HL-60 (cell line): ENCODE measurements around the gene SEZ6L2.

Experiments used
- GABPA ChIP-seq: IDR thresholded peaks from 2 replicates; pipeline ENCODE4 v1.6.1; 2012; ENCODE audit warnings: low read depth
- POLR2AphosphoS5 ChIP-seq: IDR thresholded peaks from 2 replicates; pipeline ENCODE4 v1.6.1; 2012; ENCODE audit warnings: low read depth
- SPI1 ChIP-seq: IDR thresholded peaks from 2 replicates; pipeline ENCODE4 v1.6.1; 2012; ENCODE audit warnings: low read depth, mild to moderate bottlenecking, borderline replicate concordance
- TF ChIP-seq, protein P1 (sequence below): IDR thresholded peaks from one replicate; pipeline ENCODE4 v1.5.1; 2011; ENCODE audit warnings: low read length, control low read depth, inconsistent platforms; ENCODE audit not compliant: insufficient read depth

DNA sequence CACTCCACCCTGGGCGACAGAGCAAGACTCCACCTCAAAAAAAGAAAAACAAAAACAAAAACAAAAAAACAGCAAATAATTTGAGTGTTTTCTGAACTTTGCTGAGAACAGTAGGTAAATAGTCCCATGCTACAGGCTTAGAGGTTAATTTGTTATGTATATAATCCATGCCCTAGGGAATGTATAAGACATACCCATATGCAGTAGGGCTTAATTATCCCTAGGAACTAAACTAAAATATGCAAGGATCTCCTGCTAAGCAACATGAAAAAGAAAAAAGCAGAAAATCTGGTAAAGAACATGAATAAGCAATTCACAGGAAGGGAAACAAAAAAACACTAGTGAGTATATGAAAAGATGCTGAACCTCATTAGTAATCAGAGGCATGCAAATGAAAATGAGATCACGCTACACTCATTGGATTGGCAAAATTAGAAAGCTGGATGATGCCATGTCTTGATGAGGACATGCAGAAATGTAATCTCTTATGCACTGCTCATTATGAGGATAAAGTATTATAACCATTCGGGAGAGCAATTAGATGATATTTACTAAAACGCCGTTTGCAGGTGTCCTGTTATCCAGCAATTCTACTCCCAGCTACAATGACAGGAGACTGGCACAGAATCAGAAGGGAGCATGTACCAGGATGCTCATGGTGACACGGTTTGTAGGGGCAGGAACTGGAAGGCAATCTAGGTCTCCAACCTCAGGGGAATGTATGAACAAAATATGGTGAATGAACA is 21.1 kb upstream of the SEZ6L2 start:
- TF ChIP-seq, protein P1, sequence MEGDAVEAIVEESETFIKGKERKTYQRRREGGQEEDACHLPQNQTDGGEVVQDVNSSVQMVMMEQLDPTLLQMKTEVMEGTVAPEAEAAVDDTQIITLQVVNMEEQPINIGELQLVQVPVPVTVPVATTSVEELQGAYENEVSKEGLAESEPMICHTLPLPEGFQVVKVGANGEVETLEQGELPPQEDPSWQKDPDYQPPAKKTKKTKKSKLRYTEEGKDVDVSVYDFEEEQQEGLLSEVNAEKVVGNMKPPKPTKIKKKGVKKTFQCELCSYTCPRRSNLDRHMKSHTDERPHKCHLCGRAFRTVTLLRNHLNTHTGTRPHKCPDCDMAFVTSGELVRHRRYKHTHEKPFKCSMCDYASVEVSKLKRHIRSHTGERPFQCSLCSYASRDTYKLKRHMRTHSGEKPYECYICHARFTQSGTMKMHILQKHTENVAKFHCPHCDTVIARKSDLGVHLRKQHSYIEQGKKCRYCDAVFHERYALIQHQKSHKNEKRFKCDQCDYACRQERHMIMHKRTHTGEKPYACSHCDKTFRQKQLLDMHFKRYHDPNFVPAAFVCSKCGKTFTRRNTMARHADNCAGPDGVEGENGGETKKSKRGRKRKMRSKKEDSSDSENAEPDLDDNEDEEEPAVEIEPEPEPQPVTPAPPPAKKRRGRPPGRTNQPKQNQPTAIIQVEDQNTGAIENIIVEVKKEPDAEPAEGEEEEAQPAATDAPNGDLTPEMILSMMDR: no peak
- TF ChIP-seq POLR2AphosphoS5 (no peak), GABPA (no peak), SPI1 (no peak)
